ENCODE results near the gene JOSD1.

The JOSD1 gene

GRCh38 chr22:38700789-38701628, at the start of gene JOSD1:
JOSD1 (minus strand) TSS chr22:38700943; CDS start chr22:38699987, 956 bp downstream.
- DNase-seq (ENCODE audit: low read depth in 3 of 3, low spot score in 1 of 3), result peak; percentile 93 to 98 (median 95)

- DNase-seq (ENCODE audit: low read depth in 3 of 3, low spot score in 1 of 3), result no peak
Measured at GRCh38 chr22:38750104-38750503, 49.4 kb upstream of the JOSD1 start.

GRCh38 chr22:38748487-38749136, 47.9 kb upstream of the JOSD1 start:
- no peak for DNase-seq (ENCODE audit: low read depth in 3 of 3, low spot score in 1 of 3)

GRCh38 chr22:38745676-38746460, 45.1 kb upstream of the JOSD1 start:
- no peak for DNase-seq (ENCODE audit: low read depth in 3 of 3, low spot score in 1 of 3)

GRCh38 chr22:38744981-38745380, 44.2 kb upstream of the JOSD1 start:
- no peak for DNase-seq (ENCODE audit: low read depth in 3 of 3, low spot score in 1 of 3)

GRCh38 chr22:38742176-38742942, 41.6 kb upstream of the JOSD1 start:
- DNase-seq (ENCODE audit: low read depth in 3 of 3, low spot score in 1 of 3), result no peak

- DNase-seq (ENCODE audit: low read depth in 3 of 3, low spot score in 1 of 3), result no peak
Measured at GRCh38 chr22:38741576-38741975, 40.8 kb upstream of the JOSD1 start.

GRCh38 chr22:38741166-38741565, 40.4 kb upstream of the JOSD1 start:
- no peak for DNase-seq (ENCODE audit: low read depth in 3 of 3, low spot score in 1 of 3)

- DNase-seq (ENCODE audit: low read depth in 3 of 3, low spot score in 1 of 3), result no peak
Measured at GRCh38 chr22:38740754-38741153, 40.0 kb upstream of the JOSD1 start.

GRCh38 chr22:38740116-38740723, 39.5 kb upstream of the JOSD1 start:
- DNase-seq (ENCODE audit: low read depth in 3 of 3, low spot score in 1 of 3), result no peak

- DNase-seq (ENCODE audit: low read depth in 3 of 3, low spot score in 1 of 3), result no peak
Measured at GRCh38 chr22:38739300-38740055, 38.7 kb upstream of the JOSD1 start.

GRCh38 chr22:38738475-38739070, 37.8 kb upstream of the JOSD1 start:
- DNase-seq (ENCODE audit: low read depth in 3 of 3, low spot score in 1 of 3), result no peak

- no peak for DNase-seq (ENCODE audit: low read depth in 3 of 3, low spot score in 1 of 3)
Measured at GRCh38 chr22:38737302-38738060, 36.7 kb upstream of the JOSD1 start.

- DNase-seq (ENCODE audit: low read depth in 3 of 3, low spot score in 1 of 3), result no peak
Measured at GRCh38 chr22:38736257-38736570, 35.5 kb upstream of the JOSD1 start.

- DNase-seq (ENCODE audit: low read depth in 3 of 3, low spot score in 1 of 3), result no peak
Measured at GRCh38 chr22:38735465-38736256, 34.9 kb upstream of the JOSD1 start.

- no peak for DNase-seq (ENCODE audit: low read depth in 3 of 3, low spot score in 1 of 3)
Measured at GRCh38 chr22:38735126-38735464, 34.4 kb upstream of the JOSD1 start.

- no peak for DNase-seq (ENCODE audit: low read depth in 3 of 3, low spot score in 1 of 3)
Measured at GRCh38 chr22:38734421-38735100, 33.8 kb upstream of the JOSD1 start.
